Spleen (tissue), 11 donors: ENCODE results near the gene XRCC4. TPM values are rescaled to one million over a fixed set of nuclear protein-coding genes. Genes with fewer than 3 reads are reported as not detected.
A peak's percentile ranks its signal among the peaks of the same experiment; 100 is the strongest.

Experiments
- DNase-seq: peaks from one replicate; pipeline ENCODE4 v3.0.0-alpha.2; 2020
- H3K27ac ChIP-seq, 8 donors: fragments of 200-600 bp; sonication (generic) in 7 of 8; 1 replicate in 4 of 8; 2 replicates in 4 of 8; pipeline versions ENCODE4 v1.5.0 to v1.8.0; 2016 to 2021; ENCODE audit warnings: inconsistent platforms in 4 of 8, mild to moderate bottlenecking in 4 of 8, moderate library complexity in 1 of 8
- H3K27me3 ChIP-seq, 7 donors: fragments of 200-600 bp; sonication (generic) in 6 of 7; replicated peaks in 1 of 7; 1 replicate in 4 of 7; 2 replicates in 3 of 7; pipeline versions ENCODE4 v1.5.0 to v1.8.0; 2016 to 2021; ENCODE audit warnings: inconsistent platforms in 3 of 7, mild to moderate bottlenecking in 1 of 7
- H3K36me3 ChIP-seq, 6 donors: fragments of 200-600 bp; sonication (generic) in 5 of 6; 1 replicate in 4 of 6; 2 replicates in 2 of 6; pipeline versions ENCODE4 v1.5.0 to v1.8.0; 2016 to 2021; ENCODE audit warnings: inconsistent platforms in 2 of 6
- H3K4me1 ChIP-seq, 6 donors: fragments of 200-600 bp; sonication (generic) in 5 of 6; 1 replicate in 3 of 6; 2 replicates in 3 of 6; pipeline versions ENCODE4 v1.5.0 to v1.8.0; 2016 to 2021; ENCODE audit warnings: inconsistent platforms in 3 of 6
- H3K4me3 ChIP-seq, 8 donors: fragments of 200-600 bp; sonication (generic) in 7 of 8; 1 replicate in 4 of 8; 2 replicates in 4 of 8; pipeline versions ENCODE4 v1.5.0 to v1.8.0; 2016 to 2021; ENCODE audit warnings: inconsistent platforms in 4 of 8, mild to moderate bottlenecking in 4 of 8, moderate library complexity in 2 of 8
- H3K9me3 ChIP-seq, 8 donors: fragments of 200-600 bp; sonication (generic) in 7 of 8; 1 replicate in 4 of 8; 2 replicates in 4 of 8; pipeline versions ENCODE4 v1.5.0 to v1.8.0; 2016 to 2021; ENCODE audit warnings: inconsistent platforms in 4 of 8
- POLR2A ChIP-seq, 3 donors: fragments of 450-650 bp; IDR thresholded peaks; one replicate each; pipeline ENCODE4 v1.5.1; 2017; ENCODE audit warnings: antibody characterized with exemption in 3 of 3, mild to moderate bottlenecking in 1 of 3
- POLR2AphosphoS5 ChIP-seq, 3 donors: sonication (generic); formaldehyde crosslinking; IDR thresholded peaks; one replicate each; pipeline ENCODE4 v1.5.1; 2017; ENCODE audit warnings: antibody characterized with exemption in 3 of 3
- WGBS, 5 donors: extraction: QIAGEN DNeasy Blood & Tissue Kit in 3 of 5; methylation state at CpG; one replicate each; pipeline versions ENCODE4 v1.1.5 to v1.1.7; 2013 to 2018; 5-methylcytosine and 5-hydroxymethylcytosine counted together
- intact Hi-C: fragments of 100-400 bp; cut with DNase I; formaldehyde crosslinking; loops from one replicate; pipeline ENCODE4 v1.15.0; 2023; ENCODE audit warnings: low total_unique reads
- polyA plus RNA-seq, 3 donors: library from polyadenylated mRNA; stranded (reverse); fragments of 200-250 nt; gene quantifications; one replicate each; pipeline ENCODE4 v1.2.1, GENCODE V29; 2013
- total RNA-seq, 7 donors: library from RNA; depleted of rRNA in 3 of 7; stranded (reverse); fragments of >200 nt in 3 of 7; fragmentation: NEBNext Ultra II Directional in 4 of 7; extraction: Animal tissue kit (Norgen Biotek cat#: 25700) in 4 of 7; gene quantifications; one replicate each; pipeline versions ENCODE4 v1.1.0 to v1.2.1, GENCODE V29; 2016 to 2021
- TF ChIP-seq, protein P1 (sequence below), 11 experiments: fragments of 200-600 bp in 7 of 11; fragments of 450-650 bp in 4 of 11; sonication (generic) in 4 of 11; IDR thresholded peaks in 8 of 11; conservative IDR thresholded peaks in 3 of 11; 1 replicate in 7 of 11; 2 replicates in 4 of 11; pipeline versions ENCODE4 v1.4.0 to v1.8.0; 2016 to 2021; ENCODE audit warnings: antibody characterized with exemption in 11 of 11, inconsistent platforms in 4 of 11, mild to moderate bottlenecking in 1 of 11
- donor health status: healthy with polysubstance abuse.
- donor health status: DM: no; HTN: no; CAD: no; lungs with moderate emphysema.
- donor health status: DM: no; HTN: no; CAD: no.
- donor health status: Bipolar disorder and iron deficiency.
- donor health status: healthy.
- donor health status: DM: no; HTN: no; CAD: no.
- donor health status: DM: yes; HTN: yes; CAD: no.

XRCC4 gene
- total and polyA plus RNA-seq, 10 donors: 4.3 to 14.5 (median 9.6) TPM

DNA sequence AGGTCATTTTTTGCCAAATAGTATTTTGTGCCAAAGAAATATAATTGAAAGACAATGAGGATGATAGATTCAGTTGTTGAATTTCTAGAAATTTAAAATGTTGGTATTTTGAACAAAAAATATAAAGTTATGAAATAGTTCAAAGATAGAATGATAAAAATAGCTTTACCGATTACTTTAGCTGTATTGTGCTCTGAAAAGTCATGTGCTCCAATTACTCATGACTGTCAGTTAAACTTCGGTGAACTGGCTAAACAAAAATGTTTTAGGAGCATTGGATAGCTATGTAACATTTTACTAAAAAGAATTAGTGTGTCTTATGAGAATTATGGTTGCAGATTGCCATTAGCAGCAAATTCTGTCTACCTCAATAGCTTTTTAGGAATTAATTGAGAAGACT, 216.9 kb downstream of the XRCC4 start:
- no peak for DNase-seq
- Histone ChIP-seq H3K9me3 (peaks cover 0 to 11% (median 4%) of the 10 kb centered on the region in 8 donors), H3K36me3 (no peaks in the 10 kb centered on the region), H3K4me1 (no peaks in the 10 kb centered on the region), H3K27ac (no peak overlapping the region), H3K4me3 (no peak overlapping the region), H3K27me3 (no peaks in the 10 kb centered on the region)
- intact Hi-C loops: no loop called here
- WGBS, 5 donors: 83 to 93% (median 88%) methylated on average over 2 of the region's 2 CpGs
- TF ChIP-seq, protein P1, sequence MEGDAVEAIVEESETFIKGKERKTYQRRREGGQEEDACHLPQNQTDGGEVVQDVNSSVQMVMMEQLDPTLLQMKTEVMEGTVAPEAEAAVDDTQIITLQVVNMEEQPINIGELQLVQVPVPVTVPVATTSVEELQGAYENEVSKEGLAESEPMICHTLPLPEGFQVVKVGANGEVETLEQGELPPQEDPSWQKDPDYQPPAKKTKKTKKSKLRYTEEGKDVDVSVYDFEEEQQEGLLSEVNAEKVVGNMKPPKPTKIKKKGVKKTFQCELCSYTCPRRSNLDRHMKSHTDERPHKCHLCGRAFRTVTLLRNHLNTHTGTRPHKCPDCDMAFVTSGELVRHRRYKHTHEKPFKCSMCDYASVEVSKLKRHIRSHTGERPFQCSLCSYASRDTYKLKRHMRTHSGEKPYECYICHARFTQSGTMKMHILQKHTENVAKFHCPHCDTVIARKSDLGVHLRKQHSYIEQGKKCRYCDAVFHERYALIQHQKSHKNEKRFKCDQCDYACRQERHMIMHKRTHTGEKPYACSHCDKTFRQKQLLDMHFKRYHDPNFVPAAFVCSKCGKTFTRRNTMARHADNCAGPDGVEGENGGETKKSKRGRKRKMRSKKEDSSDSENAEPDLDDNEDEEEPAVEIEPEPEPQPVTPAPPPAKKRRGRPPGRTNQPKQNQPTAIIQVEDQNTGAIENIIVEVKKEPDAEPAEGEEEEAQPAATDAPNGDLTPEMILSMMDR (IDR thresholded peaks at IDR 0.05 in 8 of 11, conservative IDR thresholded peaks at IDR 0.05 in 3 of 11): no peak
- no peak for TF ChIP-seq POLR2A (IDR thresholded peaks at IDR 0.05)
- no peak for TF ChIP-seq POLR2AphosphoS5 (IDR thresholded peaks at IDR 0.05)

DNA sequence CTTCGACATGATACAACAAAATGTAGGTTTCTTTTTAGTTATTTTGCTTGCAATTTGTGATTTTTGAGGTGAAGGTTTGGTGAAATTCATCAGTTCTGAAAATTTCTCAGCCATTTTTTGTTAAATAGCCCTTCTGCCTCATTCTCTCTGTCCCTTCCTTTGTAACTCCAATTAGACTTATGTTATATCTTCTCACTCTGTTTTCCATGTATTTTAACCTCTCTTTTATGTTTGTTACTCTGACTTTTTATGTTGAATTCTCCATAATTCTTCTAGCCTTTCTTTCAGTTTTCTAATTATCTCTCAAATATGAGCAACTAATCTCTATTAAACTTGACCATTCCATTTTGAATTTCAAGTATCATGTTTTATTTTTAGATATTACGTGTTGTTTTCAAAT, 222.0 kb downstream of the XRCC4 start:
- 88 to 94% (median 89%) methylated on average over 2 of the region's 2 CpGs for WGBS, 5 donors
- H3K4me3 ChIP-seq: no peak overlapping the region
- H3K36me3 ChIP-seq: no peaks in the 10 kb centered on the region
- no peak overlapping the region for H3K27ac ChIP-seq
- intact Hi-C loops: no loop called here
- TF ChIP-seq, protein P1 (IDR thresholded peaks at IDR 0.05 in 8 of 11, conservative IDR thresholded peaks at IDR 0.05 in 3 of 11): no peak
- TF ChIP-seq POLR2A (IDR thresholded peaks at IDR 0.05) (no peak), POLR2AphosphoS5 (IDR thresholded peaks at IDR 0.05) (no peak)
- peaks cover 0 to 26% (median 20%) of the 10 kb centered on the region in 8 donors for H3K9me3 ChIP-seq
- H3K27me3 ChIP-seq: no peaks in the 10 kb centered on the region
- DNase-seq: no peak
- no peaks in the 10 kb centered on the region for H3K4me1 ChIP-seq

DNA sequence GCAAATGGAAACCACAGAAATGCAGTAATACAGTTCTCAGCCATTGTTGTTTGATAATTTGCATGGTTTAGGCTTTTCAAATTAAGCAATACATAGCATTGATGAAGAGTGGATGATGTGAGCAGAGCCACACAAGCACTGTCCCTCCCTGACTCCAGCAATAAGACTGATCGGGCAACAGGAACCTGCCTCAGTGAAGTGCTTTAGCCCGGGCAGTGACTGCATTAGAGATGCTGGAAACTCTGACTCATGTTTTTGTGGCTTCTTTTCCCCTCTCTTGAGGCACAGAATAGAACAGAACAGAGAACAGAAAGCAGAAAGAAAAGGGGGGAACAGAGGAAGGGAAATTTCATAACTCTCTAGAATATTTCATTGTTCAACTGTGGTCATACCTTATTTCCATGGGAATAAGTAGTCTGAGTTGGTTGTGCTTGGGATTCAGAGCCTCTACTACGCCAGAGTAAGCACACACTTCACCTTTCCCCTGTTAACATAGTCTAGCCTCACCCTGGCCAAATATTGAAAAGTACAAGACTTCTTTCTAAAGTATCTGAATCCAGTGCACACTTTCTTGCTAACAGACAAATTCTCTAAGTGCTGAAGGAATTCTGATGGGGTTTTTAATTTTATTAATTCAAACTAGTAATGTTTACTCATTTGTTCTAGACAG, 229.4 kb downstream of the XRCC4 start:
- no peaks in the 10 kb centered on the region for H3K27me3 ChIP-seq
- H3K36me3 ChIP-seq: no peaks in the 10 kb centered on the region
- H3K27ac ChIP-seq: peak overlapping the region in 6 of 8 donors; percentile 4 to 84 (median 74)
- DNase-seq: peak; percentile 76
- TF ChIP-seq POLR2AphosphoS5 (IDR thresholded peaks at IDR 0.05) (peak in 1 of 3 donors; percentile 84), POLR2A (IDR thresholded peaks at IDR 0.05) (no peak)
- TF ChIP-seq, protein P1 (IDR thresholded peaks at IDR 0.05 in 8 of 11, conservative IDR thresholded peaks at IDR 0.05 in 3 of 11): no peak
- 11 to 27% (median 21%) methylated on average over 3 of the region's 3 CpGs for WGBS, 5 donors
- intact Hi-C loops: no loop called here
- H3K4me3 ChIP-seq: no peak overlapping the region
- H3K9me3 ChIP-seq: no peaks in the 10 kb centered on the region
- peaks cover 0 to 14% (median 0%) of the 10 kb centered on the region in 6 donors for H3K4me1 ChIP-seq

DNA sequence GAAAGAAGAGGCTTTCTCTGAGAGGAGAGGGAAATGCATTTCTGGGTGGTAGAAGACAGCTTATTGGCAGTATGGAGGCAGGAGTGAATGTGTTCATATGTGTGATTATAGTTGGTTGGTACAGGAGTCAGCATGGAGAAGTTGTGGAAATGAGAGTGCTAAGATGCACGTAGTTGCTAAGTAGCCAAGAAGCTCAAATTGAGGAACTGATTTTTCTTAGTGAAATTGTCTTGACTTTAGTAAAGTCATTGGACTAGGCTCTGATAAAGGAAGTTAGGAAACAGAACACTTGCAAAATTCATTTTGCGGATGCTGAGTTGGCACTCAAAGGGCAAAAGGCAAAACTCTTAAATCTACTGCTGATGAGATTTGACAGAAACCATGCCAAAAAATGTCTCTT, 235.3 kb downstream of the XRCC4 start:
- Histone ChIP-seq H3K4me1 (peaks cover 0 to 13% (median 0%) of the 10 kb centered on the region in 6 donors), H3K36me3 (no peaks in the 10 kb centered on the region), H3K9me3 (peaks cover 0 to 19% (median 15%) of the 10 kb centered on the region in 8 donors), H3K4me3 (no peak overlapping the region), H3K27ac (peak overlapping the region in 7 of 8 donors; percentile 39 to 88 (median 72)), H3K27me3 (no peaks in the 10 kb centered on the region)
- no peak for DNase-seq
- WGBS, 5 donors: 39 to 78% (median 51%) methylated on average over 2 of the region's 2 CpGs
- TF ChIP-seq POLR2AphosphoS5 (IDR thresholded peaks at IDR 0.05) (no peak), POLR2A (IDR thresholded peaks at IDR 0.05) (no peak)
- TF ChIP-seq, protein P1 (IDR thresholded peaks at IDR 0.05 in 8 of 11, conservative IDR thresholded peaks at IDR 0.05 in 3 of 11): no peak
- intact Hi-C loops: no loop called here
